Astrocyte of the cerebellum (primary cell): ENCODE data around the gene R3HDM4.
A peak's percentile ranks its signal among the peaks of the same experiment; 100 is the strongest.
"Not testable (repeated sequence)": the region's sequence is repeated elsewhere in the genome, so short reads cannot be mapped to it uniquely, and the experiment has no call there.

Experiments
- DNase-seq: peaks from one replicate; pipeline ENCODE4 v3.0.0-alpha.2; 2011; ENCODE audit warnings: low read depth
- H3K4me3 ChIP-seq: 2 replicates; pipeline ENCODE4 v1.5.1; 2011; ENCODE audit warnings: mild to moderate bottlenecking, low read depth, low read length, moderate library complexity
- in situ Hi-C: cut with HindIII; loops from 2 replicates; pipeline ENCODE4 v1.10.0; 2017; ENCODE audit warnings: low sequenced_read_pairs
- TF ChIP-seq, protein P1 (sequence below): IDR thresholded peaks from 2 replicates; pipeline ENCODE4 v1.5.1; 2012; ENCODE audit warnings: low read length, low read depth, moderate library complexity, mild to moderate bottlenecking; ENCODE audit errors: missing control alignments

R3HDM4 gene

DNA sequence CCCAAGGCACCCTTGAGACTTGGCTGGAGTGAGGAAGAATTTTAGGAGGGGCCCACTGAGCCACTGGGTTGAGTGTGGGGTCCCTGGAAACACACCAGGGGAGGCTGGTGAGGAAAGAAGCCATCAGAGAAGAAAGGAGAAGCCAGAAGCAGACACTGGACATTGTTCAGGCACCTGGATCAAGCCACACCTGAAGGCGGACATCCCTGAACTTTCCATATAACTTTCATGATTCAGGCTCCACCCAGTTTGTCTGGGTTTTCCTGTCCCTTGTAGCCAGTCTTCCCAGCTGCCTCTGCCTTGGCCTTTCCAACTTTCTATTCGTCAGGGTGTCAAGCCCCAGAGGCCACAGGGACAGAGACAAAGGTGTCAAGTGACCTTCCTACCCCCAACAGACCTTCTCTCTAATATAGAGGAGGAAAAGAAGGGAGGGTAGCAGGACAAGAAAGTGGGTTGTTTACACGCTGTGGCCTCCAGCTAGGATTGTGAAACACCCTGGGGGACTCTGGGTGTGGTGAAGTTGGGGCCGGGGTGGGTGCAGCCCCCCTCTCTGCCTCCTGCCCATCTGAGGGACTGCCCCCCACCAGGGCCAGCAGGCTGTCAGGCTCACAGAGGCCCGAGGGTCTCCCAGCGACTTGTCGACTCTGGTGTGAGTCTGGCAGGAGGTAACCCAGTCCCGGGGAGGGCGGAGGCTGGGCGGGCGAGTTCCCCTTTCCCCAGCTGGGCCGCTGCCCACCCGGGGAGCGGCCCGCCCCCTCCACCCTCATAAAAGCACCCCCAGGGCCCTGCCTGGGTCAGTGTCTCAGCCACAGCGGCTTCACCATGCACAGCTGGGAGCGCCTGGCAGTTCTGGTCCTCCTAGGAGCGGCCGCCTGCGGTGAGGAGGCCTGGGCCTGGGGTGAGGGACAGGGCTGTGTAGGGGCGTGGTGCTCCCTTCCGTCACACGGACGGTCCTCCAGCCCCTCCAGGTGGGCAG lies 53.9 kb downstream of the R3HDM4 start, which contains the start of gene CFD:
Gene CFD, plus strand, starts transcription at position 797 of the 976 bp plus-strand sequence. Its CDS starts 26 bp downstream, at position 823.
- in situ Hi-C loops = no loop called here
- no peak for DNase-seq
- TF ChIP-seq, protein P1, sequence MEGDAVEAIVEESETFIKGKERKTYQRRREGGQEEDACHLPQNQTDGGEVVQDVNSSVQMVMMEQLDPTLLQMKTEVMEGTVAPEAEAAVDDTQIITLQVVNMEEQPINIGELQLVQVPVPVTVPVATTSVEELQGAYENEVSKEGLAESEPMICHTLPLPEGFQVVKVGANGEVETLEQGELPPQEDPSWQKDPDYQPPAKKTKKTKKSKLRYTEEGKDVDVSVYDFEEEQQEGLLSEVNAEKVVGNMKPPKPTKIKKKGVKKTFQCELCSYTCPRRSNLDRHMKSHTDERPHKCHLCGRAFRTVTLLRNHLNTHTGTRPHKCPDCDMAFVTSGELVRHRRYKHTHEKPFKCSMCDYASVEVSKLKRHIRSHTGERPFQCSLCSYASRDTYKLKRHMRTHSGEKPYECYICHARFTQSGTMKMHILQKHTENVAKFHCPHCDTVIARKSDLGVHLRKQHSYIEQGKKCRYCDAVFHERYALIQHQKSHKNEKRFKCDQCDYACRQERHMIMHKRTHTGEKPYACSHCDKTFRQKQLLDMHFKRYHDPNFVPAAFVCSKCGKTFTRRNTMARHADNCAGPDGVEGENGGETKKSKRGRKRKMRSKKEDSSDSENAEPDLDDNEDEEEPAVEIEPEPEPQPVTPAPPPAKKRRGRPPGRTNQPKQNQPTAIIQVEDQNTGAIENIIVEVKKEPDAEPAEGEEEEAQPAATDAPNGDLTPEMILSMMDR = no peak
- H3K4me3 ChIP-seq = peak within 1 kb of the TSS; percentile 32

DNA sequence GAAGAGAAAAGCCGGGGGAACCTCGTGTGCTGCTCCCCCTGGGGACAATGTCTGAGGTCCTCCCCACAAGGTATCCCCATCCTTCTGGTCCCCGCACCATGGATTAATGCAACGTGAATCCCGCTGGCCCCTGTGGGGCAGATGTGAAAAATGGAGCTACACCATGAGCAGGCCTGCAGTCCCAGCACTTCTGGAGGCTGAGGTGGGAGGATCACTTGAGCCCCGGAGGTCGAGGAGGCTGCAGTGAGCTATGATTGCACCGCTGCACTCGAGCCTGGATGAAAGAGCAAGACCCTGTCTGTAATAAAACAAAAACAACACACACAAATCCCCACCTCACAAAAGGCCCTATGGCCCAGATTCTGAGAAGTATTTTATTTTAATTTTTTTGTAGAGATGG lies 54.7 kb downstream of the R3HDM4 start:
- no peak overlapping the region for H3K4me3 ChIP-seq
- in situ Hi-C loops = no loop called here
- no peak for DNase-seq
- TF ChIP-seq, protein P1 = no peak

DNA sequence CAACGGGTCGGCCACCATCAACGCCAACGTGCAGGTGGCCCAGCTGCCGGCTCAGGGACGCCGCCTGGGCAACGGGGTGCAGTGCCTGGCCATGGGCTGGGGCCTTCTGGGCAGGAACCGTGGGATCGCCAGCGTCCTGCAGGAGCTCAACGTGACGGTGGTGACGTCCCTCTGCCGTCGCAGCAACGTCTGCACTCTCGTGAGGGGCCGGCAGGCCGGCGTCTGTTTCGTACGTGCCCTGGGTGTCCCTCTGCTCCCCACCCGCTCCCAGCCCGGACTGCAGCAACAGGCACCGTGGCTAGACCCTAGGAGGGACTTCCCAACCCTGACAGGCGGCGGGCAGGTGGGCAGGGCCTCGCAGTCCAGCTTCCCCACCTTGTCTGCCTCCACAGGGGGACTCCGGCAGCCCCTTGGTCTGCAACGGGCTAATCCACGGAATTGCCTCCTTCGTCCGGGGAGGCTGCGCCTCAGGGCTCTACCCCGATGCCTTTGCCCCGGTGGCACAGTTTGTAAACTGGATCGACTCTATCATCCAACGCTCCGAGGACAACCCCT lies 57.4 kb downstream of the R3HDM4 start:
- DNase-seq = no peak
- TF ChIP-seq, protein P1 = no peak
- no peak overlapping the region for H3K4me3 ChIP-seq
- in situ Hi-C loops = no loop called here

DNA sequence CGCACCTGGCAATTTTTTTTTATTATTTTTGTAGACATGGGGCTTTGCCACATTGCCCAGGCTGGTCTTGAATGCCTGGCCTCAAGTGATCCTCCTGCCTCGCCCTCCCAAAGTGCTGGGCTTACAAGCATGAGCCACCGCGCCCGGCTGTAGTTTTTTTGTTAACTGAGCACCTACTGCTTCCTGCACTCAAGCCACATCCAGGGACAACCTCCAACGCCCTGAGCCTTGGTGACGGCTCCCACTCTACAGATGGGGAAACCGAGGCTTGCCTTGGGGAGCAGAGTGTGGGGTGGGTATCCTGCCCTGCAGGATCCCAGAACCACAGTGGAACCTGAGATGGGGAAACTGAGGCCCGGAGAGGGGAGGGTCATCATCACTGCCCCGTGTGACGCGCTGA lies 57.9 kb downstream of the R3HDM4 start:
- TF ChIP-seq, protein P1 = no peak
- in situ Hi-C loops = no loop called here
- no peak for DNase-seq
- no peak overlapping the region for H3K4me3 ChIP-seq

DNA sequence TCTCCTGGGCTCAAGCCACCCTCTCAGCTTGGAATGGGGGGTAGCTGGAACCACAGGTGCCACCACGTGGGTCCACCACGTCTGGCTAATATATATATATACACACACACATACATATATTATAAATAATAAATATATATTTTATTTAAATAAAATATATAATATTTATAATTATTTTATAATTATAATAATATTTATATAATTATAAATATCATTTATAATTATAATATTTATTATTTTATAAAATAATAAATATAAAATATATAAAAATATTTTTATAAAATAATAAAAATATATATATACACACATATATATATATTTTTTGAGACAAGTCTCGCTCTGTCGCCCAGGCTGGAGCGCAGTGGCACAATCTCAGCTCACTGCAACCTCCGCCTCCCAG lies 58.5 kb downstream of the R3HDM4 start:
- in situ Hi-C loops = no loop called here
- H3K4me3 ChIP-seq = no peak overlapping the region
- no peak for DNase-seq
- TF ChIP-seq, protein P1 = no peak

DNA sequence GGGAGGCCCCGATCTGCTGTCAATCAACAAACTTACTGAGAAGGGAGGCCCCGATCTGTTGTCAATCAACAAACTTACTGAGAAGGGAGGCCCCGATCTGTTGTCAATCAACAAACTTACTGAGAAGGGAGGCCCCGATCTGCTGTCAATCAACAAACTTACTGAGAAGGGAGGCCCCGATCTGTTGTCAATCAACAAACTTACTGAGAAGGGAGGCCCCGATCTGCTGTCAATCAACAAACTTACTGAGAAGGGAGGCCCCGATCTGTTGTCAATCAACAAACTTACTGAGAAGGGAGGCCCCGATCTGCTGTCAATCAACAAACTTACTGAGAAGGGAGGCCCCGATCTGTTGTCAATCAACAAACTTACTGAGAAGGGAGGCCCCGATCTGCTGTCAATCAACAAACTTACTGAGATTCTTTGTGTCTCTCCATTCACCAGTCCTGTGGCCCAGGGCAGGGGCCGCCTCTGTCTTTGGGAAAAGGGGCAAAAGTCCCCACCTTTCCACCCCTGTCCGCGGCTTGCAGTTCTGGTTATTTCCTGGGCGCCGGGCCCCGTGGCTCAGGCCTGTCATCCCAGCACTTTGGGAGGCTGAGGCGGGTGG lies 59.3 kb downstream of the R3HDM4 start:
- H3K4me3 ChIP-seq, in situ Hi-C loops, DNase-seq: not testable (repeated sequence)
